H7 (cell line): ENCODE results near the gene YPEL4. TPM values are rescaled to one million over a fixed set of nuclear protein-coding genes. Genes with fewer than 3 reads are reported as not detected.

Experiments
- DNase-seq: peaks from one replicate; pipeline ENCODE4 v3.0.0; 2012
- H3K27me3 ChIP-seq: 2 replicates; pipeline ENCODE4 v1.6.0; 2011; ENCODE audit warnings: mild to moderate bottlenecking, low read length; ENCODE audit not compliant: control insufficient read depth, insufficient read depth
- H3K36me3 ChIP-seq: replicated peaks from 2 replicates; pipeline ENCODE4 v1.5.1; 2011; ENCODE audit warnings: low read length; ENCODE audit not compliant: control insufficient read depth, insufficient read depth
- H3K4me3 ChIP-seq: 2 replicates; pipeline ENCODE4 v1.5.1; 2011; ENCODE audit warnings: low read depth, mild to moderate bottlenecking, control low read depth, low read length, moderate library complexity; ENCODE audit not compliant: insufficient read depth
- total RNA-seq: library from RNA; depleted of rRNA; stranded (reverse); fragments of >200 nt; shearing (Covaris generic); gene quantifications from 2 replicates; pipeline ENCODE4 v1.2.3, GENCODE V29; 2014

Gene YPEL4
- total RNA-seq, 1 experiment from 2014 or later, result not detected

DNA sequence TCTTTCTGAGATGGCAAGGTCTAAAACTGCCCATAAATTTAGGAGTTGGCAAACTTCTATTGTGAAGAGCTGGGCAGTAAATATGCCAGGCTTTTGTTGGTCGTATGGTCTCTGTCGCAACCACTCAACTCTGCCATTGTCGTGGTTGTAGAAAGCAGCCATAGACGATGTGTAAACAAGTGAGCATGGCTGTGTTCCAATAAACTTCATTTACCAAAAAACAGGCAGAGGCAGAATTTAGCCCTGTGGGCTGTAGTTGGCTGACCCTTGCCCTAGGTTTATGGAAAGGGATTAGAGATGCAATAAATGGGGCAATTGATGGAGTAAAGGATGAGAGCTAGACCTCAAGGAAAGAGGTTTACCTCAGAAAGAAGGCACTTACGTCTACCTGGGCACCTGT, 17.6 kb downstream of the YPEL4 start:
- Histone ChIP-seq H3K27me3 (peaks cover 2% of the 10 kb centered on the region; the same call in 1 of the 2 replicates), H3K4me3 (no peak overlapping the region), H3K36me3 (no peaks in the 10 kb centered on the region)
- no peak for DNase-seq

DNA sequence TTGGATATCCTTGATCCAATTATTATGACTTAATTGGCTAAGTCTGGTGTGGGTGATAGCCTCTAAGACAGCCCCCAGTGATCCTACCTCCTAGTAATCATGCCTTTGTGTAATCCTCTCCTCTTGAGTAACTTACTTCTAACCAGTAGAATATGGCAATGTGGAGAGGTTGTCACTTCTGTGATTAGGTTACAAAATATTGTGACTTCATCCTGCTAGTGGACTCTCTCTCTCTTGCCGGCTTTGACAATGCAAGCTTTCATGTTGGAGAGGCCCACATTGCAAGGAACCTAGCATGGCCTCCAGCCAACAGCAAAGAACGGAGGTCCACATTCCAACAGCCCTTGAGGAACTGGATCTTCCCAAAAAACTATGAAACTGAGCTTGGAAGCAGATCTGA, 19.5 kb downstream of the YPEL4 start:
- H3K36me3 ChIP-seq, result no peaks in the 10 kb centered on the region
- peaks cover 2% of the 10 kb centered on the region; the same call in 1 of the 2 replicates for H3K27me3 ChIP-seq
- no peak overlapping the region for H3K4me3 ChIP-seq
- no peak for DNase-seq

DNA sequence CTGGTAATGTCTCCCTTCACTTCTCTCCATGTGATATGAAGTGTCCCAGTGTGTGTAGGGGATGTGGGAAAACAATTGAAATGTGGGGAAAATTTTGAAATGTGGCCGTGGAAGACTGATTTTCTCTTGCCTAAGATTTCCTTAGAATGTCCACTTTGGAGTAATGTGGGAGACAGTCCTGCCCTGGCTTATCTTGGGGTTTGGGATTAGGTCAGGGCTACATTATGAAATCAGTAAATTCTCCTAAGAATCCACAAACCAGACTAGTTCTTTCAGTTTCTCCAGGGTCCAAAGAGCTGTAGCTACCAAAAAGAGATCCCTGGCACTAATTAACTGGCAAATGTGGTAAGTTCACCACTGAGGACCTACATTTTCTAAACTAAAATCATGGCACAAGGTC, 22.8 kb downstream of the YPEL4 start:
- Histone ChIP-seq H3K27me3 (no peaks in the 10 kb centered on the region), H3K4me3 (no peak overlapping the region), H3K36me3 (no peaks in the 10 kb centered on the region)
- DNase-seq, result no peak

GRCh38 chr11:57624864-57625263, 24.8 kb downstream of the YPEL4 start:
- H3K4me3 ChIP-seq, result no peak overlapping the region
- H3K36me3 ChIP-seq, result no peaks in the 10 kb centered on the region
- no peaks in the 10 kb centered on the region for H3K27me3 ChIP-seq
- no peak for DNase-seq

DNA sequence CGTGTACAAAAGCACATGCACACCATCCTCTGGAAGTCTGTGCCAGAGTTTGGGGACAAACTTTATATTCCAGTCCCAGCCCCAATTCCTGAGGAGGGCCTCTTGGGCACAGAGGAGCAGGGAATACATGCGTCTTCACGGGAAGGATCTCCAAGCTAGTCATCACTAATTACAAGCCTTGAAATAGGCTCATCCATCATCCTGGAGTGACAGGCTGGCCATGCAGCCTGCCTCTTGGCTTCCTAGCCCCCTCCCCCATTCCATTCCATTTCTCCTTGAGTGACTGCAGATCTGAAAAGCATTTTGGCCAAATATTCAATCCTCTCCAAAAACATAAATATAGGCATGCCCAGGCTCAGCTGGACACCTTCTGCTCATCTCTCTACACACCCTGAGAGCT, 27.4 kb downstream of the YPEL4 start:
- Histone ChIP-seq H3K36me3 (no peaks in the 10 kb centered on the region), H3K4me3 (no peak overlapping the region), H3K27me3 (no peaks in the 10 kb centered on the region)
- DNase-seq, result no peak

DNA sequence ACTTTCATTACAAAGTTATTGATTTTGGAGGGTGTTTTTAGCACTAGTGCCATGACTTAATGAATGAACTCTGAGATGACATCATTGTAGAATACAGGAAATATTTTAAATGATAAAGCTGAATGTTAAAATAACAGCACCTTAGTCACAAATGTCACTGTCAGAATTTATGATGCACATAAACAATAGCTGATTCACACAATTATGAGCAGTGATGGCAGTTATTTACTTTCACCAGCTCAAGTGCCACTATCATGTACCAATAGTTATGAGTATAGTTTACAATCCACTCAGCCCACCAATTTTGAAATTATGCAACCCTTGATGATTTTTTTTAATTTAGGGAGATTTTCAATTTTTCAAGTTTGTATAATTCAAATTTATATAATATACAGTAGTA, 29.2 kb downstream of the YPEL4 start:
- Histone ChIP-seq H3K4me3 (no peak overlapping the region), H3K27me3 (no peaks in the 10 kb centered on the region), H3K36me3 (no peaks in the 10 kb centered on the region)
- DNase-seq, result no peak

DNA sequence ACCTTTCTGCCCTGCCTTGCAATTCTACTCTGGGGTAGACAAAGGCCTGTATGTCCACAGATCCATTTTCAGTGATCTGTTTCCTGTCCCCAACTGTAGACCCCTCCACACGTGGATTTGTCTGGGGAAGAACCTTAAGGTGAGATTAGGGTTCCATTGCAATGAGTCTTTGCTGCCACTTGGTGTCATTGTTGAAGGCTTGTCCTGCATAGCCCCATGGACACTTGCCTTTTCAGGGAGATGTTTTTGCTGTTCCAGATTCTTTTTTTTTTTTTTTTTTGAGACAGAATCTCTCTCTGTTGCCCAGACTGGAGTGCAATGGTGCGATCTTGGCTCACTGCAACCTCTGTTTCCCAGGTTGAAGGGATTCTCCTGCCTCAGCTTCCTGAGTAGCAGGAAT, 30.4 kb downstream of the YPEL4 start:
- Histone ChIP-seq H3K27me3 (no peaks in the 10 kb centered on the region), H3K36me3 (no peaks in the 10 kb centered on the region; the same call in 1 of the 2 replicates), H3K4me3 (no peak overlapping the region)
- peak; percentile 48 for DNase-seq

GRCh38 chr11:57618438-57618837, 31.3 kb downstream of the YPEL4 start:
- Histone ChIP-seq H3K27me3 (no peaks in the 10 kb centered on the region), H3K4me3 (no peak overlapping the region), H3K36me3 (no peaks in the 10 kb centered on the region; the same call in 1 of the 2 replicates)
- DNase-seq, result no peak

DNA sequence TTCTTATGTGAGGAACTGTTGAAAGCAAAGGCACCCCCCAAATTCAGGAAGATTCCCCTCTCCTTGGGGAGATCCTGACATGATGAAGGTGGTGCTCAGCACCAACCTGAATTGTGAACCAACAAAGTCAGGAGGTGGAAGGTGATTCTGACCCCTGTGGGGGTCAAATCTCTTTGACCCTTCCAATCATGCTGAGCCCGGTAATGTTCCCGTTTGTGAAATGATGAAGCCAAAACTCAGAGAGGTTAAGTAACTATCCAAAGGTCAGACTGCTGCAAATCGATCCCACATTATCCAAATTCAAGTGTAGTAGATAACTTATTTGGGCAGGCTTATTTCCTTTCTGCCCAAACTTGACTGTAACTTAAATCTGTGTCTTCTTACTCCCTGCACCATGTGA, 33.1 kb downstream of the YPEL4 start:
- Histone ChIP-seq H3K36me3 (peaks cover 3% of the 10 kb centered on the region), H3K4me3 (no peak overlapping the region), H3K27me3 (no peaks in the 10 kb centered on the region)
- no peak for DNase-seq

- Histone ChIP-seq H3K4me3 (no peak overlapping the region), H3K36me3 (peaks cover 4% of the 10 kb centered on the region), H3K27me3 (no peaks in the 10 kb centered on the region)
- DNase-seq, result no peak
Measured at GRCh38 chr11:57615308-57615707, 34.4 kb downstream of the YPEL4 start.

- DNase-seq, result no peak
Measured at GRCh38 chr11:57614234-57614772, 35.4 kb downstream of the YPEL4 start.

GRCh38 chr11:57610170-57610569, 39.5 kb downstream of the YPEL4 start:
- DNase-seq, result no peak
- H3K27me3 ChIP-seq, result no peaks in the 10 kb centered on the region
- no peak overlapping the region for H3K4me3 ChIP-seq
- peaks cover 7% of the 10 kb centered on the region for H3K36me3 ChIP-seq

More at GRCh38 chr11:57614234-57614772, 35.4 kb downstream of the YPEL4 start:
- Histone ChIP-seq H3K27me3 (no peaks in the 10 kb centered on the region), H3K4me3 (no peak overlapping the region), H3K36me3 (peaks cover 4% of the 10 kb centered on the region)

DNA sequence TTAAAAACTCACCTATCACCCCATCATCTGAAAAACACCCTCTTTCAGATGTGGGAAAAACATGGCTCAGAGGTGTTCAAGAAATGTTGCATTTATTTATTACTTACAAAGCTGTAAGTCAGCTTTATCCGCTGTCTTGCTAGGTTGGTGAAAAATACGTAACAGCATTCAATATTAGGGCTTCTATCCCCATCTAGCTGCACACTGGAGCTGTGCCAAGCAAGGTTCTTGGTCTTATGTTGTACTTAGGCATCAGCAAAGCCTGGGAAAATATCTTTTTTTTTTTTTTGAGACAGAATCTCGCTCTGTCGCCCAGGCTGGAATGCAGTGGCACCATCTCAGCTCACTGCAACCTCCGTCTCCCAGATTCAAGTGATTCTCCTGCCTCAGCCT, 44.7 kb downstream of the YPEL4 start:
- Histone ChIP-seq H3K27me3 (no peaks in the 10 kb centered on the region), H3K36me3 (peaks cover 4% of the 10 kb centered on the region), H3K4me3 (no peak overlapping the region)
- no peak for DNase-seq

GRCh38 chr11:57604296-57605027, 45.2 kb downstream of the YPEL4 start:
- no peak overlapping the region for H3K4me3 ChIP-seq
- DNase-seq, result peak; percentile 39
- H3K27me3 ChIP-seq, result no peaks in the 10 kb centered on the region
- peaks cover 4% of the 10 kb centered on the region for H3K36me3 ChIP-seq

- Histone ChIP-seq H3K4me3 (no peak overlapping the region), H3K36me3 (peaks cover 1% of the 10 kb centered on the region), H3K27me3 (no peaks in the 10 kb centered on the region)
- DNase-seq, result no peak
Measured at GRCh38 chr11:57601297-57601696, 48.4 kb downstream of the YPEL4 start.
